Adrenal gland (tissue), 5 donors: ENCODE measurements around the gene PDE10A.

Source experiments
- POLR2A ChIP-seq, 2 donors: fragments of 450-650 bp; IDR thresholded peaks; one replicate each; pipeline ENCODE4 v1.6.1; 2017; ENCODE audit warnings: antibody characterized with exemption in 2 of 2, mild to moderate bottlenecking in 2 of 2, moderate library complexity in 1 of 2
- TF ChIP-seq, protein P1 (sequence below), 6 experiments: fragments of 450-650 bp in 4 of 6; fragments of 200-600 bp in 2 of 6; sonication (generic) in 1 of 6; IDR thresholded peaks; 1 replicate in 5 of 6; 2 replicates in 1 of 6; pipeline versions ENCODE4 v1.5.1 to v1.8.0; 2016 to 2021; ENCODE audit warnings: antibody characterized with exemption in 6 of 6, mild to moderate bottlenecking in 2 of 6, moderate library complexity in 1 of 6
- donor health status: DM: no; HTN: no; CAD: no.

DNA sequence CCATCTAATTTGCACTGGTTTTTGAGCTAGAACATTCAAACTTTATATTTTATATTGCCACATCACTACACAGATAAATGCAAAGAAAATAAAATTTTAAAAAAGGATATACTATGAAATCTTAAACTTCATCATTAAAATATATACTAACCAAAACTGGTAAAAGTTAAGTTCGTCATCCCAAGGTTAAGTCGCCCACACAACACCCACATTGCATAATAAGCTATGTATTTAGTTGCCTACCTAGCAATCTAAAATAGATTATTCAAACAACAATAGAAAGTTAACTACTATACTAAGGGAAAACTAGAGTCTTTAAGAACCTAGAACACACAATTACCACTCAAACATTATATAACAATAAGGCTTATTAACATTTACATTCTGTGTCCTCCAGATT is 24.5 kb downstream of the PDE10A start:
- no peak for TF ChIP-seq POLR2A (IDR thresholded peaks at IDR 0.05)
- TF ChIP-seq, protein P1, sequence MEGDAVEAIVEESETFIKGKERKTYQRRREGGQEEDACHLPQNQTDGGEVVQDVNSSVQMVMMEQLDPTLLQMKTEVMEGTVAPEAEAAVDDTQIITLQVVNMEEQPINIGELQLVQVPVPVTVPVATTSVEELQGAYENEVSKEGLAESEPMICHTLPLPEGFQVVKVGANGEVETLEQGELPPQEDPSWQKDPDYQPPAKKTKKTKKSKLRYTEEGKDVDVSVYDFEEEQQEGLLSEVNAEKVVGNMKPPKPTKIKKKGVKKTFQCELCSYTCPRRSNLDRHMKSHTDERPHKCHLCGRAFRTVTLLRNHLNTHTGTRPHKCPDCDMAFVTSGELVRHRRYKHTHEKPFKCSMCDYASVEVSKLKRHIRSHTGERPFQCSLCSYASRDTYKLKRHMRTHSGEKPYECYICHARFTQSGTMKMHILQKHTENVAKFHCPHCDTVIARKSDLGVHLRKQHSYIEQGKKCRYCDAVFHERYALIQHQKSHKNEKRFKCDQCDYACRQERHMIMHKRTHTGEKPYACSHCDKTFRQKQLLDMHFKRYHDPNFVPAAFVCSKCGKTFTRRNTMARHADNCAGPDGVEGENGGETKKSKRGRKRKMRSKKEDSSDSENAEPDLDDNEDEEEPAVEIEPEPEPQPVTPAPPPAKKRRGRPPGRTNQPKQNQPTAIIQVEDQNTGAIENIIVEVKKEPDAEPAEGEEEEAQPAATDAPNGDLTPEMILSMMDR (IDR thresholded peaks at IDR 0.05), result no peak
